H1 (cell line): ENCODE measurements around the gene DDX18. TPM values are rescaled to one million over a fixed set of nuclear protein-coding genes. Genes with fewer than 3 reads are reported as not detected.

Experiments used
- CTCF ChIA-PET: fragments of 300-600 bp; sonication (Branson Sonifier 250); formaldehyde crosslinking; loops from one replicate; lab custom pipeline; 2021; ENCODE audit not compliant: partially characterized antibody; lab: Charles Lee
- POLR2A ChIA-PET: fragments of 300-600 bp; sonication (Branson Sonifier 250); formaldehyde crosslinking; loops from one replicate; lab custom pipeline; 2021; ENCODE audit warnings: inconsistent platforms; ENCODE audit not compliant: partially characterized antibody; lab: Charles Lee
- DNase-seq, 2 experiments: peaks; one replicate each; pipeline versions ENCODE4 v3.0.0 to v3.0.0-alpha.2; 2010 to 2022; ENCODE audit warnings: low spot score in 2 of 2, low read depth in 1 of 2, mixed read lengths in 1 of 2
- FAIRE-seq: peaks from 2 replicates; lab custom pipeline; 2011; peaks lifted over from hg19 to GRCh38; lab: Jason Lieb, UNC
- H2AFZ ChIP-seq: 2 replicates; pipeline ENCODE4 v1.8.1; 2012; ENCODE audit warnings: low read length, inconsistent platforms
- H2AK5ac ChIP-seq: 2 replicates; pipeline ENCODE4 v1.6.1; 2013; ENCODE audit warnings: low read depth, low read length
- H2BK120ac ChIP-seq: replicated peaks from 2 replicates; pipeline ENCODE3; 2013; ENCODE audit warnings: low read depth, low read length, inconsistent platforms
- H2BK12ac ChIP-seq: 2 replicates; pipeline ENCODE4 v1.6.1; 2013; ENCODE audit warnings: low read depth, low read length
- H2BK15ac ChIP-seq: 2 replicates; pipeline ENCODE4 v1.6.1; 2013; ENCODE audit warnings: low read length
- H2BK20ac ChIP-seq: 2 replicates; pipeline ENCODE4 v1.6.1; 2013; ENCODE audit warnings: low read length
- H2BK5ac ChIP-seq: 2 replicates; pipeline ENCODE4 v1.6.1; 2013; ENCODE audit warnings: low read depth, low read length
- H3K14ac ChIP-seq: 2 replicates; pipeline ENCODE4 v1.6.1; 2013; ENCODE audit warnings: inconsistent platforms; ENCODE audit not compliant: insufficient read length
- H3K18ac ChIP-seq: 2 replicates; pipeline ENCODE4 v1.6.1; 2013; ENCODE audit warnings: low read length; ENCODE audit errors: extremely low read depth
- H3K23ac ChIP-seq: 2 replicates; pipeline ENCODE4 v1.6.1; 2013; ENCODE audit warnings: inconsistent platforms; ENCODE audit not compliant: insufficient read length
- H3K23me2 ChIP-seq: 2 replicates; pipeline ENCODE4 v1.6.1; 2013; ENCODE audit warnings: low read depth, low read length
- H3K27ac ChIP-seq: 2 replicates; pipeline ENCODE4 v1.6.1; 2011; ENCODE audit warnings: low read depth, low read length, inconsistent platforms
- H3K27me3 ChIP-seq, 4 experiments: replicated peaks in 1 of 4; 1 replicate in 1 of 4; 2 replicates in 3 of 4; pipeline versions ENCODE4 v1.6.1 to v1.8.1; 2011 to 2013; ENCODE audit warnings: low read length in 3 of 4, mild to moderate bottlenecking in 3 of 4, inconsistent platforms in 2 of 4, mixed read lengths in 2 of 4, moderate library complexity in 1 of 4; ENCODE audit not compliant: control insufficient read depth in 3 of 4, insufficient read depth in 3 of 4; ENCODE audit errors: extremely low read depth in 1 of 4
- H3K36me3 ChIP-seq, 4 experiments: 2 replicates each; pipeline versions ENCODE4 v1.6.1 to v1.8.1; 2011 to 2013; ENCODE audit warnings: mild to moderate bottlenecking in 4 of 4, low read length in 3 of 4, moderate library complexity in 2 of 4, control low read depth in 1 of 4, inconsistent platforms in 1 of 4; ENCODE audit not compliant: insufficient read depth in 4 of 4, control insufficient read depth in 2 of 4
- H3K4ac ChIP-seq: replicated peaks from 2 replicates; pipeline ENCODE3; 2013; ENCODE audit warnings: low read length, low read depth, mixed read lengths, inconsistent platforms; ENCODE audit not compliant: insufficient read length
- H3K4me1 ChIP-seq, 4 experiments: replicated peaks in 1 of 4; 1 replicate in 1 of 4; 2 replicates in 3 of 4; pipeline versions ENCODE4 v1.6.1 to v1.8.1; 2011 to 2013; ENCODE audit warnings: low read length in 3 of 4, inconsistent platforms in 2 of 4, mixed read lengths in 1 of 4; ENCODE audit not compliant: insufficient read depth in 4 of 4, control insufficient read depth in 3 of 4
- H3K4me2 ChIP-seq, 2 experiments: 2 replicates each; pipeline versions ENCODE4 v1.6.1 to v1.8.1; 2011 to 2013; ENCODE audit warnings: low read depth in 2 of 2, low read length in 2 of 2, control low read depth in 1 of 2, inconsistent platforms in 1 of 2, mild to moderate bottlenecking in 1 of 2; ENCODE audit not compliant: insufficient read depth in 1 of 2
- H3K4me3 ChIP-seq, 4 experiments: fragments of 200-600, 300-600 bp in 1 of 4; sonication (generic), shearing (Covaris generic), sonication (Bioruptor Twin) in 1 of 4; 2 replicates each; pipeline versions ENCODE4 v1.5.1 to v1.8.1; 2011 to 2016; ENCODE audit warnings: low read length in 4 of 4, low read depth in 3 of 4, control low read depth in 2 of 4, inconsistent platforms in 2 of 4, mild to moderate bottlenecking in 2 of 4, mixed read lengths in 1 of 4, moderate library complexity in 1 of 4; ENCODE audit not compliant: insufficient read depth in 2 of 4; ENCODE audit errors: extremely low read depth in 1 of 4
- H3K56ac ChIP-seq: replicated peaks from 2 replicates; pipeline ENCODE3; 2013; ENCODE audit warnings: low read depth, mild to moderate bottlenecking, mixed read lengths, low read length, inconsistent platforms; ENCODE audit not compliant: insufficient read length
- H3K79me1 ChIP-seq: 2 replicates; pipeline ENCODE4 v1.6.1; 2013; ENCODE audit warnings: low read depth, low read length, control low read depth
- H3K79me2 ChIP-seq, 2 experiments: 2 replicates each; pipeline versions ENCODE4 v1.6.1 to v1.8.1; 2012 to 2013; ENCODE audit warnings: low read length in 2 of 2, mild to moderate bottlenecking in 2 of 2, inconsistent platforms in 1 of 2; ENCODE audit not compliant: insufficient read depth in 2 of 2, control insufficient read depth in 1 of 2
- H3K9ac ChIP-seq, 4 experiments: replicated peaks in 1 of 4; 1 replicate in 1 of 4; 2 replicates in 3 of 4; pipeline versions ENCODE4 v1.6.1 to v1.8.1; 2011 to 2013; ENCODE audit warnings: low read depth in 3 of 4, low read length in 3 of 4, control low read depth in 2 of 4, mild to moderate bottlenecking in 2 of 4, moderate library complexity in 2 of 4, inconsistent platforms in 1 of 4; ENCODE audit errors: extremely low read depth in 1 of 4
- H3K9me3 ChIP-seq, 2 experiments: 2 replicates each; pipeline versions ENCODE4 v1.6.1 to v1.8.1; 2012 to 2013; ENCODE audit warnings: mild to moderate bottlenecking in 2 of 2, moderate library complexity in 2 of 2, control low read depth in 1 of 2, inconsistent platforms in 1 of 2, low read depth in 1 of 2, low read length in 1 of 2, mixed read lengths in 1 of 2; ENCODE audit not compliant: insufficient read depth in 2 of 2
- H4K20me1 ChIP-seq, 2 experiments: replicated peaks in 1 of 2; 2 replicates each; pipeline versions ENCODE3 to v1.8.1; 2011 to 2013; ENCODE audit warnings: inconsistent platforms in 2 of 2, low read length in 2 of 2, mild to moderate bottlenecking in 1 of 2; ENCODE audit not compliant: insufficient read depth in 2 of 2, control insufficient read depth in 1 of 2
- H4K5ac ChIP-seq: 2 replicates; pipeline ENCODE4 v1.6.1; 2013; ENCODE audit warnings: low read length, low read depth, mixed read lengths, inconsistent platforms; ENCODE audit not compliant: insufficient read length
- H4K8ac ChIP-seq: 2 replicates; pipeline ENCODE4 v1.8.0; 2013; ENCODE audit warnings: mild to moderate bottlenecking, moderate library complexity, low read length, inconsistent platforms; ENCODE audit not compliant: insufficient read depth; ENCODE audit errors: extremely low read depth
- H4K91ac ChIP-seq: replicated peaks from 2 replicates; pipeline ENCODE3; 2013; ENCODE audit warnings: low read length, mixed read lengths, inconsistent platforms; ENCODE audit not compliant: insufficient read length
- ATF2 ChIP-seq: IDR thresholded peaks from 2 replicates; pipeline ENCODE4 v1.6.1; 2012; ENCODE audit warnings: low read length, inconsistent platforms
- CBX8 ChIP-seq: fragments of 300-800, 300-1000 bp; sonication (generic); IDR thresholded peaks from 2 replicates; pipeline ENCODE4 v1.7.1; 2016; ENCODE audit warnings: low read depth, low read length, borderline replicate concordance
- CHD1 ChIP-seq: IDR thresholded peaks from 2 replicates; pipeline ENCODE4 v1.6.1; 2012; ENCODE audit warnings: low read depth, low read length, improper control_type of control experiment
- EZH2 ChIP-seq: fragments of 200-600 bp; sonication (generic); IDR thresholded peaks from 2 replicates; pipeline ENCODE4 v1.7.1; 2012; ENCODE audit warnings: low read depth, mild to moderate bottlenecking, moderate library complexity, low read length, inconsistent platforms; ENCODE audit not compliant: severe bottlenecking
- PHF8 ChIP-seq: fragments of 200-600 bp; sonication (generic); conservative IDR thresholded peaks from 2 replicates; pipeline ENCODE4 v1.7.1; 2012; ENCODE audit warnings: low read depth, mild to moderate bottlenecking, inconsistent platforms, low read length, moderate library complexity
- POLR2A ChIP-seq, 2 experiments: IDR thresholded peaks; 1 replicate in 1 of 2; 2 replicates in 1 of 2; pipeline ENCODE4 v1.6.1; 2011; ENCODE audit warnings: low read depth in 2 of 2, low read length in 2 of 2, mild to moderate bottlenecking in 2 of 2; ENCODE audit errors: control extremely low read depth in 1 of 2
- RAD21 ChIP-seq, 2 experiments: IDR thresholded peaks in 1 of 2; conservative IDR thresholded peaks in 1 of 2; 2 replicates each; pipeline ENCODE4 v1.6.1; 2011; ENCODE audit warnings: low read depth in 2 of 2, low read length in 2 of 2, improper control_type of control experiment in 1 of 2, inconsistent platforms in 1 of 2, mild to moderate bottlenecking in 1 of 2, moderate library complexity in 1 of 2
- SAP30 ChIP-seq: fragments of 300-600 bp; sonication (generic); IDR thresholded peaks from 2 replicates; pipeline ENCODE4 v1.7.1; 2012; ENCODE audit warnings: low read length, moderate library complexity, mild to moderate bottlenecking, inconsistent platforms; ENCODE audit not compliant: insufficient read depth, insufficient replicate concordance
- SIN3A ChIP-seq, 2 experiments: IDR thresholded peaks in 1 of 2; conservative IDR thresholded peaks in 1 of 2; 2 replicates each; pipeline ENCODE4 v1.6.1; 2011 to 2012; ENCODE audit warnings: low read length in 2 of 2, improper control_type of control experiment in 1 of 2, low read depth in 1 of 2, mild to moderate bottlenecking in 1 of 2
- SIRT6 ChIP-seq: IDR thresholded peaks from one replicate; pipeline ENCODE4 v1.7.1; 2012; ENCODE audit warnings: low read length, inconsistent platforms
- SIX5 ChIP-seq: IDR thresholded peaks from 2 replicates; pipeline ENCODE4 v1.6.1; 2011; ENCODE audit warnings: mild to moderate bottlenecking, low read depth, low read length
- WGBS, 2 experiments: shearing (Covaris generic) in 1 of 2; methylation state at CpG; one replicate each; pipeline versions ENCODE4 v1.1.6 to v1.1.7; 2013 to 2015; ENCODE audit warnings: low lambda C conversion rate in 2 of 2, mixed read lengths in 2 of 2, inconsistent platforms in 1 of 2, low coverage in 1 of 2, missing lambda C conversion rate in 1 of 2; ENCODE audit not compliant: insufficient replicate concordance in 2 of 2, insufficient coverage in 1 of 2, insufficient read length in 1 of 2; ENCODE audit errors: extremely low coverage in 1 of 2, missing lambda C conversion rate in 1 of 2; 5-methylcytosine and 5-hydroxymethylcytosine counted together
- polyA plus RNA-seq, 7 experiments: library from polyadenylated mRNA; depleted of rRNA in 3 of 7; stranded (reverse) in 5 of 7; unstranded in 2 of 7; fragments of >200 nt in 5 of 7; fragments of 200-250 nt in 2 of 7; gene quantifications; 1 replicate in 5 of 7; 2 replicates in 1 of 7; 4 replicates in 1 of 7; pipeline versions ENCODE4 v1.2.1 to v1.2.3, GENCODE V29; 2011 to 2013; ENCODE audit warnings: missing spikeins in 2 of 7, mixed read lengths in 2 of 7
- total RNA-seq: library from RNA; stranded (reverse); fragmentation: NEBNext Ultra II Directional; extraction: Animal tissue kit (Norgen Biotek cat#: 25700); gene quantifications from 2 replicates; pipeline ENCODE4 v1.2.1, GENCODE V29; 2021

Gene DDX18
- total and polyA plus RNA-seq, 2 of the 8 experiments (the other 6 are each of a cell fraction or from before 2014, with no cell fraction given): 31.3 to 119 TPM

DNA sequence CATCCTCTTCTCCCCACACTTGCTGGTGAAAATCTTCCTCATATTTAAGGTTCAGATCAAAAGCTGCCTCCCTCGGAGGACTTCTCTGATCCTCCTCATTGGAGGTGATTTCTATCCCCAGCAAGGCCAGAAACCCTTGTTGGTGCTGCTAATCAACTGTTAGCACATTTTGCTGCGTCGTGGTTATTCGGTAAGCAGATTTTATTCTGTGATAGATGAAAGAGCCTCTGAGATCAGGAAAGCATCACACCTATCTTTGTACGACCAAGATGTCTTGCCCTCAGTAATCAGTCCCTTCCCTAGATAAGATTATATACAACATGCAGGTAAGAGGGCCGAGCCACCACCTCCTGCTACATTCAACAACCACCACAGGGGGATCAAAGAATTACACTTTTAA, 40.1 kb downstream of the DDX18 start:
- no peaks in the 10 kb centered on the region for H3K36me3 ChIP-seq
- H3K4me1 ChIP-seq: peaks cover 0 to 11% (median 5%) of the 10 kb centered on the region in 4 experiments; a peak in 6 of 7 replicates
- no peak for DNase-seq
- H4K8ac ChIP-seq: no peak overlapping the region
- H2BK12ac ChIP-seq: no peak overlapping the region
- no peak for FAIRE-seq
- H3K27me3 ChIP-seq: peaks cover 0 to 15% (median 1%) of the 10 kb centered on the region in 4 experiments; a peak in 2 of 7 replicates
- H2BK120ac ChIP-seq: no peak overlapping the region
- no peak overlapping the region for H3K9ac ChIP-seq
- H3K4me3 ChIP-seq: no peak overlapping the region
- no peak overlapping the region for H2BK15ac ChIP-seq
- H3K14ac ChIP-seq: no peak overlapping the region
- 91% methylated on average over 6 of the region's 6 CpGs; no CpG with 5 or more reads in 1 of the 2 experiments for WGBS, 2 experiments
- no peak overlapping the region for H2BK5ac ChIP-seq
- H2AK5ac ChIP-seq: no peak overlapping the region
- no peak overlapping the region for H2BK20ac ChIP-seq
- ChIA-PET CTCF (interaction anchor here (1.1 to 2.0 kb wide), 2 partner anchors 16 to 63 kb away, joined by 3 to 6 read pairs; no protein-coding TSS in a partner anchor), POLR2A (interaction anchor here (2.3 kb wide), 1 partner anchor 21 kb away, joined by 5 read pairs; no protein-coding TSS in a partner anchor)
- no peak overlapping the region for H3K27ac ChIP-seq
- no peak overlapping the region for H3K4ac ChIP-seq
- no peak overlapping the region for H3K56ac ChIP-seq
- H3K9me3 ChIP-seq: peaks cover 0 to 6% of the 10 kb centered on the region in 2 experiments; a peak in 1 of 4 replicates
- no peaks in the 10 kb centered on the region for H3K79me2 ChIP-seq
- H3K4me2 ChIP-seq: no peak overlapping the region
- H3K18ac ChIP-seq: no peak overlapping the region
- no peaks in the 10 kb centered on the region for H3K79me1 ChIP-seq
- no peak overlapping the region for H2AFZ ChIP-seq
- H4K5ac ChIP-seq: no peak overlapping the region
- no peak overlapping the region for H3K23ac ChIP-seq
- H4K20me1 ChIP-seq: no peaks in the 10 kb centered on the region
- H3K23me2 ChIP-seq: no peaks in the 10 kb centered on the region; the same call in 1 of the 2 replicates
- no peak overlapping the region for H4K91ac ChIP-seq
- TF ChIP-seq SIRT6 (no peak), POLR2A (IDR thresholded peaks at IDR 0.05; ENCODE audit: control extremely low read depth in 1 of 2, low read depth in 2 of 2, low read length in 2 of 2) (no peak), RAD21 (IDR thresholded peaks at IDR 0.05 in 1 of 2, conservative IDR thresholded peaks at IDR 0.05 in 1 of 2; ENCODE audit: low read depth in 2 of 2, low read length in 2 of 2) (no peak), CHD1 (no peak), ATF2 (no peak), CBX8 (no peak), EZH2 (no peak), SIN3A (conservative IDR thresholded peaks at IDR 0.05 in 1 of 2, IDR thresholded peaks at IDR 0.05 in 1 of 2; ENCODE audit: low read depth in 1 of 2, low read length in 2 of 2) (no peak), PHF8 (no peak), SAP30 (no peak), SIX5 (no peak)
